Measurements from ENCODE around the gene FBXO38.

DNA sequence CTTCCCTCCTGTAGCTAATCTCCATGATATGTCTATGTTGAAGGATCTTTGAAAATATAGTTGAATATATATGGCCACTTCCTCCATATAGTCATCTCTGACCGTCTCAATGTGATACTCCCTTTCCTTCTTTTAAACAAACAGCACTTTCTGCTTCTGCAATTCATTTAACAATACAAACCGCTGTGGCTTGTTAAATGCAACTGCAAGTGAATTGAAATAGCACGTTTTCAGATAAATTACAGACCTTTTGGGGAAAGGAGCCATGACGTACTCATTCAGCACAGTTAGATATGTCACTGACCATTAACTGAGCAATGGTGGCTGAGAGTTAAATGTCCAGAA, 82.5 kb downstream of the FBXO38 start:
- TF ChIP-seq, protein P1, sequence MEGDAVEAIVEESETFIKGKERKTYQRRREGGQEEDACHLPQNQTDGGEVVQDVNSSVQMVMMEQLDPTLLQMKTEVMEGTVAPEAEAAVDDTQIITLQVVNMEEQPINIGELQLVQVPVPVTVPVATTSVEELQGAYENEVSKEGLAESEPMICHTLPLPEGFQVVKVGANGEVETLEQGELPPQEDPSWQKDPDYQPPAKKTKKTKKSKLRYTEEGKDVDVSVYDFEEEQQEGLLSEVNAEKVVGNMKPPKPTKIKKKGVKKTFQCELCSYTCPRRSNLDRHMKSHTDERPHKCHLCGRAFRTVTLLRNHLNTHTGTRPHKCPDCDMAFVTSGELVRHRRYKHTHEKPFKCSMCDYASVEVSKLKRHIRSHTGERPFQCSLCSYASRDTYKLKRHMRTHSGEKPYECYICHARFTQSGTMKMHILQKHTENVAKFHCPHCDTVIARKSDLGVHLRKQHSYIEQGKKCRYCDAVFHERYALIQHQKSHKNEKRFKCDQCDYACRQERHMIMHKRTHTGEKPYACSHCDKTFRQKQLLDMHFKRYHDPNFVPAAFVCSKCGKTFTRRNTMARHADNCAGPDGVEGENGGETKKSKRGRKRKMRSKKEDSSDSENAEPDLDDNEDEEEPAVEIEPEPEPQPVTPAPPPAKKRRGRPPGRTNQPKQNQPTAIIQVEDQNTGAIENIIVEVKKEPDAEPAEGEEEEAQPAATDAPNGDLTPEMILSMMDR (conservative IDR thresholded peaks at IDR 0.05; ENCODE audit: low read length) = no peak
- TF ChIP-seq EZH2phosphoT487 (IDR thresholded peaks at IDR 0.05; ENCODE audit: borderline replicate concordance) = no peak
